ENCODE results near the gene AK4. TPM values are rescaled to one million over a fixed set of nuclear protein-coding genes. Genes with fewer than 3 reads are reported as not detected.

AK4 gene
- total and polyA plus RNA-seq, 2 of the 8 experiments (the other 6 are each of a cell fraction or from before 2014, with no cell fraction given), result 64.5 to 175 TPM

GRCh38 chr1:65221638-65222339, 73.8 kb downstream of the AK4 start:
- no peak overlapping the region for H2BK12ac ChIP-seq (ENCODE audit: low read depth, low read length)
- peaks cover 0 to 4% of the 10 kb centered on the region in 2 experiments; a peak in 1 of 4 replicates for H3K79me2 ChIP-seq (ENCODE audit: control insufficient read depth in 1 of 2, insufficient read depth in 2 of 2, low read length in 2 of 2)
- no peak overlapping the region for H2BK5ac ChIP-seq (ENCODE audit: low read depth, low read length)
- no peak overlapping the region for H2BK120ac ChIP-seq (replicated peaks; ENCODE audit: low read depth, low read length)
- H3K27me3 ChIP-seq (replicated peaks in 1 of 4; ENCODE audit: control insufficient read depth in 3 of 4, extremely low read depth in 1 of 4, insufficient read depth in 3 of 4, low read length in 3 of 4), result peaks cover 0 to 2% (median 0%) of the 10 kb centered on the region in 4 experiments; a peak in 1 of 7 replicates
- H3K4me2 ChIP-seq (ENCODE audit: insufficient read depth in 1 of 2, low read depth in 2 of 2, low read length in 2 of 2), result no peak overlapping the region
- ChIA-PET POLR2A (ENCODE audit: partially characterized antibody) (interaction anchor here (1.0 kb wide), 1 partner anchor 10 kb away, joined by 3 read pairs; no protein-coding TSS in a partner anchor), CTCF (ENCODE audit: partially characterized antibody) (interaction anchor here (0.5 to 3.1 kb wide), 5 partner anchors 9 to 509 kb away, joined by 3 to 11 read pairs (median 3); no protein-coding TSS in a partner anchor)
- no peak overlapping the region for H3K56ac ChIP-seq (replicated peaks; ENCODE audit: insufficient read length, low read depth, low read length)
- no peak overlapping the region for H4K8ac ChIP-seq (ENCODE audit: extremely low read depth, insufficient read depth, low read length)
- no peak overlapping the region for H3K9ac ChIP-seq (replicated peaks in 1 of 4; ENCODE audit: extremely low read depth in 1 of 4, low read depth in 3 of 4, low read length in 3 of 4)
- peaks cover 0 to 4% (median under 1%) of the 10 kb centered on the region in 4 experiments; a peak in 2 of 8 replicates for H3K36me3 ChIP-seq (ENCODE audit: control insufficient read depth in 2 of 4, insufficient read depth in 4 of 4, low read length in 3 of 4)
- peaks cover 0 to 4% (median 3%) of the 10 kb centered on the region in 4 experiments; a peak in 3 of 7 replicates for H3K4me1 ChIP-seq (replicated peaks in 1 of 4; ENCODE audit: control insufficient read depth in 3 of 4, insufficient read depth in 4 of 4, low read length in 3 of 4)
- TF ChIP-seq KDM1A (IDR thresholded peaks at IDR 0.05; ENCODE audit: borderline replicate concordance, low read length) (no peak), SP1 (IDR thresholded peaks at IDR 0.05; ENCODE audit: low read depth, low read length) (no peak), JUN (IDR thresholded peaks at IDR 0.05; ENCODE audit: low read depth, low read length) (no peak), TAF7 (optimal IDR thresholded peaks at IDR 0.05; ENCODE audit: borderline replicate concordance, low read depth, low read length) (no peak), YY1 (IDR thresholded peaks at IDR 0.05; ENCODE audit: low read depth, low read length) (no peak)
- no peak overlapping the region for H3K14ac ChIP-seq (ENCODE audit: insufficient read length)
- no peaks in the 10 kb centered on the region for H3K23me2 ChIP-seq (ENCODE audit: low read depth, low read length)
- H2BK15ac ChIP-seq (ENCODE audit: low read length), result no peak overlapping the region
- H2BK20ac ChIP-seq (ENCODE audit: low read length), result no peak overlapping the region
- H3K4me3 ChIP-seq (ENCODE audit: extremely low read depth in 1 of 4, insufficient read depth in 2 of 4, low read depth in 3 of 4, low read length in 4 of 4), result no peak overlapping the region
- no peak overlapping the region for H3K27ac ChIP-seq (ENCODE audit: low read depth, low read length)
- 95% methylated on average over 10 of the region's 10 CpGs; no CpG with 5 or more reads in 1 of the 2 experiments for WGBS, 2 experiments (ENCODE audit: extremely low coverage in 1 of 2, insufficient coverage in 1 of 2, insufficient read length in 1 of 2, insufficient replicate concordance in 2 of 2, low coverage in 1 of 2, low lambda C conversion rate in 2 of 2, missing lambda C conversion rate in 1 of 2)
- H2AFZ ChIP-seq (ENCODE audit: low read length), result no peak overlapping the region
- H3K4ac ChIP-seq (replicated peaks; ENCODE audit: insufficient read length, low read depth, low read length), result no peak overlapping the region
- no peaks in the 10 kb centered on the region for H3K9me3 ChIP-seq (ENCODE audit: insufficient read depth in 2 of 2, low read depth in 1 of 2, low read length in 1 of 2)
- H3K79me1 ChIP-seq (ENCODE audit: low read depth, low read length), result no peaks in the 10 kb centered on the region
- H4K91ac ChIP-seq (replicated peaks; ENCODE audit: insufficient read length, low read length), result no peak overlapping the region
- no peak for DNase-seq (ENCODE audit: low read depth in 1 of 2, low spot score in 2 of 2)
- no peak overlapping the region for H3K23ac ChIP-seq (ENCODE audit: insufficient read length)
- no peak for FAIRE-seq
- no peaks in the 10 kb centered on the region for H4K20me1 ChIP-seq (replicated peaks in 1 of 2; ENCODE audit: control insufficient read depth in 1 of 2, insufficient read depth in 2 of 2, low read length in 2 of 2)
- no peak overlapping the region for H3K18ac ChIP-seq (ENCODE audit: extremely low read depth, low read length)
- H2AK5ac ChIP-seq (ENCODE audit: low read depth, low read length), result no peak overlapping the region
- H4K5ac ChIP-seq (ENCODE audit: insufficient read length, low read depth, low read length), result no peak overlapping the region

Measured in H1 (cell line).